ENCODE measurements around the gene SVOP. TPM values are rescaled to one million over a fixed set of nuclear protein-coding genes. Genes with fewer than 3 reads are reported as not detected.

The SVOP gene
- total and polyA plus RNA-seq, 2 donors (not counting 1 experiment from before 2014, with no cell fraction given) = not detected

DNA sequence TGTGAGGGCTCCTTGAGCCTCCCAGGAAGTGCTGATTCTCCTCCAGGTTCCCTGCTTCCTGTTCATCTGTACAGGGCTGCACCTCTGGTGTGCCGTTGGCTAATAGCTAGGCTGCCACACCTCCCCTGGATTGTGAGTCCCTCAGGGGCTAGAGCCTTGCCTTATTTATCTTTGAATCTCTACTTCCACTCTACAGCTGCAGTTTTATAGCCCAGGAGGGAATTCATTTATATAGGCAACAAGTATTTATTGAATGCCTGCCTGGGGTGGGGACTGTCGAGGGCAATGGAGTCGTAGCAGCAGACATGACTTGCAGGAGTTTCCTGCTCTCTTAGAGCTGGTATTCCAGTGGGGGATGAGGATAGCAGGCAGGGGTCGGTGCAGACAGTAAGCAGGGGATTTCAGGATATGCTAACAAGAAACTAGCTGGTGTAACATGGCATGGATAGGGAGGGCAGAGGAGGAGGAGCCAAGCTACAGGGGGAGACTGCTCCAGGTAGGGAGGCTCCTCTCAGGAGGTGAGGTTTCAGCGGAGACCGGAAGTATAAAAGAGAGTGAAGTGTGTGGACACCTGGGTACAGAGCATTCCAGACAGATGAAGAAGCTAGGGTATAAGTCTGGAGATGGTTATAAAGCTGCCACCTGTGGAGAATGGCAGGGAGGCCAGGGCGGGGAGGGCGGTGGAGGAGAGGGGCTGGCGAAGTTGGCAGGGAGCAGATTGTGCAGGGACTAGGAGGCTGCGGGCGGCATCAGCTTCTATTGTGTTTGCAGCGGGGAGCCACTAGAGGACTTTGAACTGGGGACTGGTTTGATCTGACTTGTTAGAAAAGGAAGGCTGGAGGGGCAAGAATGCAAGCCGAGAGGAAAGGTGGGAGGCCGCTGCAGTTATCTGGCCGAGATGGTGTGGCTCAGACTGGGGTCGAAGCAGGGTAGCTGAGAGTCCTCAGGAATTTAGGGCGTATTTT is 48.7 kb upstream of the SVOP start:
- Histone ChIP-seq H3K79me2 (ENCODE audit: control insufficient read depth, insufficient read depth, low read length) (no peaks in the 10 kb centered on the region), H4K20me1 (ENCODE audit: control insufficient read depth, insufficient read depth, low read length, poor library complexity, severe bottlenecking) (no peaks in the 10 kb centered on the region), H3K27me3 (replicated peaks in 1 of 4; ENCODE audit: control extremely low read depth in 1 of 4, control insufficient read depth in 3 of 4, insufficient read depth in 4 of 4, low read length in 3 of 4) (no peaks in the 10 kb centered on the region), H3K4me1 (ENCODE audit: control insufficient read depth in 2 of 2, insufficient read depth in 2 of 2, low read length in 2 of 2) (no peaks in the 10 kb centered on the region), H3K36me3 (replicated peaks in 1 of 2; ENCODE audit: control extremely low read depth in 1 of 2, control insufficient read depth in 1 of 2, extremely low read depth in 1 of 2, insufficient read depth in 2 of 2, low read length in 1 of 2) (peaks cover 4 to 42% of the 10 kb centered on the region in 2 experiments), H3K27ac (ENCODE audit: low read length in 2 of 2) (no peak overlapping the region), H3K4me3 (ENCODE audit: control extremely low read depth in 1 of 5, extremely low read depth in 1 of 5, insufficient read depth in 1 of 5, low read depth in 2 of 5, low read length in 4 of 5) (no peak overlapping the region), H3K9ac (ENCODE audit: low read length) (no peak overlapping the region), H2AFZ (ENCODE audit: insufficient read depth, low read depth, low read length, poor library complexity, severe bottlenecking) (no peak overlapping the region), H3K4me2 (replicated peaks; ENCODE audit: low read depth, low read length, poor library complexity, severe bottlenecking) (no peak overlapping the region), H3K9me3 (ENCODE audit: control extremely low read depth in 1 of 3, control insufficient read depth in 2 of 3, insufficient read depth in 1 of 3, low read length in 2 of 3) (no peaks in the 10 kb centered on the region)
- Mint-ChIP-seq H3K27ac (no peak overlapping the region), H3K9me3 (ENCODE audit: insufficient read depth) (no peaks in the 10 kb centered on the region), H3K27me3 (no peaks in the 10 kb centered on the region), H3K4me3 (no peak overlapping the region), H3K4me1 (no peaks in the 10 kb centered on the region)
- no peak for DNase-seq
- intact Hi-C loops (cut with micrococcal nuclease) = no loop called here
- CTCF ChIA-PET = interaction anchor here (1.0 to 1.4 kb wide), 2 partner anchors 43 to 119 kb away, joined by 3 to 4 read pairs; no protein-coding TSS in a partner anchor
- ATAC-seq (ENCODE audit: low read depth) = no peak
- 97% methylated on average over 17 of the region's 17 CpGs for WGBS (ENCODE audit: insufficient coverage)
- TF ChIP-seq, protein P1, sequence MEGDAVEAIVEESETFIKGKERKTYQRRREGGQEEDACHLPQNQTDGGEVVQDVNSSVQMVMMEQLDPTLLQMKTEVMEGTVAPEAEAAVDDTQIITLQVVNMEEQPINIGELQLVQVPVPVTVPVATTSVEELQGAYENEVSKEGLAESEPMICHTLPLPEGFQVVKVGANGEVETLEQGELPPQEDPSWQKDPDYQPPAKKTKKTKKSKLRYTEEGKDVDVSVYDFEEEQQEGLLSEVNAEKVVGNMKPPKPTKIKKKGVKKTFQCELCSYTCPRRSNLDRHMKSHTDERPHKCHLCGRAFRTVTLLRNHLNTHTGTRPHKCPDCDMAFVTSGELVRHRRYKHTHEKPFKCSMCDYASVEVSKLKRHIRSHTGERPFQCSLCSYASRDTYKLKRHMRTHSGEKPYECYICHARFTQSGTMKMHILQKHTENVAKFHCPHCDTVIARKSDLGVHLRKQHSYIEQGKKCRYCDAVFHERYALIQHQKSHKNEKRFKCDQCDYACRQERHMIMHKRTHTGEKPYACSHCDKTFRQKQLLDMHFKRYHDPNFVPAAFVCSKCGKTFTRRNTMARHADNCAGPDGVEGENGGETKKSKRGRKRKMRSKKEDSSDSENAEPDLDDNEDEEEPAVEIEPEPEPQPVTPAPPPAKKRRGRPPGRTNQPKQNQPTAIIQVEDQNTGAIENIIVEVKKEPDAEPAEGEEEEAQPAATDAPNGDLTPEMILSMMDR (IDR thresholded peaks at IDR 0.05) = no peak
- TF ChIP-seq EZH2 (IDR thresholded peaks at IDR 0.05; ENCODE audit: borderline replicate concordance, insufficient read depth, low read depth, low read length, poor library complexity, severe bottlenecking) = no peak
- POLR2A ChIA-PET = no interaction called here

DNA sequence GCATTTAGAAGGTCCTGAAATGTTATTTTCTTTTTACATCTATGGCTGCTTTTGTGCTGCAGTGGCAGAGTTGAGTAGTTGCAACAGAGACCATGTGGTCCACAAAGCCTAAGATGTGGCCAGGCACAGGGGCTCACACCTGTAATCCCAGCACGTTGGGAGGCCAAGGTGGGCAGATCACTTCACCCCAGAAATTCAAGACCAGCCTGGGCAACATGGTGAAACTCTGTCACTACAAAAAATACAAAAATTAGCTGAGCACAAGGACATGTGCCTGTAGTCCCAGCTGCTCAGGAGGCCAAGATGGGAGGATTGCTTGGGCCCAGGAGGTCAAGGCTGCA is 45.0 kb upstream of the SVOP start:
- Histone ChIP-seq H3K9ac (ENCODE audit: low read length) (no peak overlapping the region), H2AFZ (ENCODE audit: insufficient read depth, low read depth, low read length, poor library complexity, severe bottlenecking) (no peak overlapping the region), H3K9me3 (ENCODE audit: control extremely low read depth in 1 of 3, control insufficient read depth in 2 of 3, insufficient read depth in 1 of 3, low read length in 2 of 3) (no peaks in the 10 kb centered on the region), H3K27me3 (replicated peaks in 1 of 4; ENCODE audit: control extremely low read depth in 1 of 4, control insufficient read depth in 3 of 4, insufficient read depth in 4 of 4, low read length in 3 of 4) (no peaks in the 10 kb centered on the region), H3K36me3 (replicated peaks in 1 of 2; ENCODE audit: control extremely low read depth in 1 of 2, control insufficient read depth in 1 of 2, extremely low read depth in 1 of 2, insufficient read depth in 2 of 2, low read length in 1 of 2) (peaks cover 4 to 25% of the 10 kb centered on the region in 2 experiments), H3K4me2 (replicated peaks; ENCODE audit: low read depth, low read length, poor library complexity, severe bottlenecking) (no peak overlapping the region), H3K4me3 (ENCODE audit: control extremely low read depth in 1 of 5, extremely low read depth in 1 of 5, insufficient read depth in 1 of 5, low read depth in 2 of 5, low read length in 4 of 5) (no peak overlapping the region), H4K20me1 (ENCODE audit: control insufficient read depth, insufficient read depth, low read length, poor library complexity, severe bottlenecking) (no peaks in the 10 kb centered on the region), H3K27ac (ENCODE audit: low read length in 2 of 2) (no peak overlapping the region), H3K4me1 (ENCODE audit: control insufficient read depth in 2 of 2, insufficient read depth in 2 of 2, low read length in 2 of 2) (no peaks in the 10 kb centered on the region), H3K79me2 (ENCODE audit: control insufficient read depth, insufficient read depth, low read length) (no peaks in the 10 kb centered on the region)
- ATAC-seq (ENCODE audit: low read depth) = no peak
- 100% methylated on average over 1 of the region's 1 CpG for WGBS (ENCODE audit: insufficient coverage)
- Mint-ChIP-seq H3K27me3 (no peaks in the 10 kb centered on the region), H3K4me3 (no peak overlapping the region), H3K9me3 (ENCODE audit: insufficient read depth) (no peaks in the 10 kb centered on the region), H3K4me1 (no peaks in the 10 kb centered on the region), H3K27ac (no peak overlapping the region)
- ChIA-PET POLR2A (no interaction called here), CTCF (no interaction called here)
- intact Hi-C loops (cut with micrococcal nuclease) = no loop called here
- no peak for DNase-seq
- TF ChIP-seq EZH2 (IDR thresholded peaks at IDR 0.05; ENCODE audit: borderline replicate concordance, insufficient read depth, low read depth, low read length, poor library complexity, severe bottlenecking) = no peak
- TF ChIP-seq, protein P1 (IDR thresholded peaks at IDR 0.05) = no peak

All from B cell (primary cell).